WERI-Rb-1 (cell line): ENCODE measurements around the gene VSTM5.

Source experiments
- DNase-seq: peaks from one replicate; pipeline ENCODE4 v3.0.0-alpha.2; 2020
- H3K27ac ChIP-seq: fragments of 250-450 bp; sonication (Bioruptor Pico); 2 replicates; pipeline ENCODE4 v1.5.1; 2020; ENCODE audit warnings: mild to moderate bottlenecking, moderate library complexity
- H3K27me3 ChIP-seq: fragments of 250-450 bp; sonication (Bioruptor Pico); 2 replicates; pipeline ENCODE4 v1.5.1; 2021; ENCODE audit warnings: mild to moderate bottlenecking, low read depth, moderate library complexity; ENCODE audit not compliant: insufficient read depth, severe bottlenecking
- H3K36me3 ChIP-seq: fragments of 250-450 bp; sonication (Bioruptor Pico); 2 replicates; pipeline ENCODE4 v1.5.1; 2020; ENCODE audit warnings: mild to moderate bottlenecking, moderate library complexity
- H3K4me3 ChIP-seq: 2 replicates; pipeline ENCODE4 v1.5.1; 2011; ENCODE audit warnings: low read depth, mild to moderate bottlenecking, control low read depth, low read length
- H3K9me3 ChIP-seq: fragments of 250-450 bp; sonication (Bioruptor Pico); 2 replicates; pipeline ENCODE4 v1.5.1; 2021; ENCODE audit warnings: mild to moderate bottlenecking, moderate library complexity; ENCODE audit not compliant: severe bottlenecking
- TF ChIP-seq, protein P1 (sequence below): IDR thresholded peaks from 2 replicates; pipeline ENCODE4 v1.5.1; 2011; ENCODE audit warnings: low read depth, mild to moderate bottlenecking, control low read depth, inconsistent platforms, low read length

Gene VSTM5

GRCh38 chr11:93845181-93846092 lies 5.0 kb downstream of the VSTM5 start:
- TF ChIP-seq, protein P1, sequence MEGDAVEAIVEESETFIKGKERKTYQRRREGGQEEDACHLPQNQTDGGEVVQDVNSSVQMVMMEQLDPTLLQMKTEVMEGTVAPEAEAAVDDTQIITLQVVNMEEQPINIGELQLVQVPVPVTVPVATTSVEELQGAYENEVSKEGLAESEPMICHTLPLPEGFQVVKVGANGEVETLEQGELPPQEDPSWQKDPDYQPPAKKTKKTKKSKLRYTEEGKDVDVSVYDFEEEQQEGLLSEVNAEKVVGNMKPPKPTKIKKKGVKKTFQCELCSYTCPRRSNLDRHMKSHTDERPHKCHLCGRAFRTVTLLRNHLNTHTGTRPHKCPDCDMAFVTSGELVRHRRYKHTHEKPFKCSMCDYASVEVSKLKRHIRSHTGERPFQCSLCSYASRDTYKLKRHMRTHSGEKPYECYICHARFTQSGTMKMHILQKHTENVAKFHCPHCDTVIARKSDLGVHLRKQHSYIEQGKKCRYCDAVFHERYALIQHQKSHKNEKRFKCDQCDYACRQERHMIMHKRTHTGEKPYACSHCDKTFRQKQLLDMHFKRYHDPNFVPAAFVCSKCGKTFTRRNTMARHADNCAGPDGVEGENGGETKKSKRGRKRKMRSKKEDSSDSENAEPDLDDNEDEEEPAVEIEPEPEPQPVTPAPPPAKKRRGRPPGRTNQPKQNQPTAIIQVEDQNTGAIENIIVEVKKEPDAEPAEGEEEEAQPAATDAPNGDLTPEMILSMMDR = no peak

DNA sequence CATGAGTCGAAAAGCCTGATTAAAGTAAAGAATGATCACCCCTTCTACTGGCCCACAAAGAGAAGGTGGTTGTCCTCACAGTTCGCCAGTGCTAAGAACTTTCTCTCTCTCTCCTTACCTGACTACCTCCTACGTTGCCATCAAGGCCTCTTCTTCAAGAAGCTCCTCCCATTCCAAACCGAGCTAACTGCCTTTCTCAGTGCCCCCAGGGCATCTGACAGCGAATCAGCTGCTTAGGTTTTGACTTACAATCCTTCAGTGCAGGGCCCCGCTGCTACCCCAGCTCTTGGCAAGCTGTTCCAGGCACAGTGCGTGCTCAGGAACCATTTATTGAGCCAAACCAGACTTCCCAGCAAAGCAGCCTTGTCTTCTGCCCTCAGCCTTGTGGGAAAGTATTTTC lies 5.8 kb downstream of the VSTM5 start:
- TF ChIP-seq, protein P1 = no peak
- no peaks in the 10 kb centered on the region for H3K27me3 ChIP-seq
- H3K4me3 ChIP-seq = no peak overlapping the region
- H3K27ac ChIP-seq = no peak overlapping the region
- no peak for DNase-seq
- H3K36me3 ChIP-seq = no peaks in the 10 kb centered on the region
- no peaks in the 10 kb centered on the region for H3K9me3 ChIP-seq

More at GRCh38 chr11:93845181-93846092, 5.0 kb downstream of the VSTM5 start:
- H3K36me3 ChIP-seq = no peaks in the 10 kb centered on the region
- H3K9me3 ChIP-seq = no peaks in the 10 kb centered on the region
- no peaks in the 10 kb centered on the region for H3K27me3 ChIP-seq
- DNase-seq = no peak
- no peak overlapping the region for H3K27ac ChIP-seq
- no peak overlapping the region for H3K4me3 ChIP-seq

- H3K9me3 ChIP-seq = no peaks in the 10 kb centered on the region
- H3K4me3 ChIP-seq = no peak overlapping the region
- DNase-seq = no peak
- H3K27ac ChIP-seq = no peak overlapping the region
- H3K27me3 ChIP-seq = no peaks in the 10 kb centered on the region
- H3K36me3 ChIP-seq = no peaks in the 10 kb centered on the region
- TF ChIP-seq, protein P1 = no peak
Observed at GRCh38 chr11:93843906-93844305, 6.5 kb downstream of the VSTM5 start.

- no peak for DNase-seq
- H3K9me3 ChIP-seq = no peaks in the 10 kb centered on the region
- no peak overlapping the region for H3K27ac ChIP-seq
- H3K36me3 ChIP-seq = no peaks in the 10 kb centered on the region
- TF ChIP-seq, protein P1 = no peak
- H3K27me3 ChIP-seq = no peaks in the 10 kb centered on the region
- no peak overlapping the region for H3K4me3 ChIP-seq
Observed at GRCh38 chr11:93842461-93842860, 8.0 kb downstream of the VSTM5 start.

GRCh38 chr11:93842034-93842433 lies 8.4 kb downstream of the VSTM5 start:
- Histone ChIP-seq H3K4me3 (no peak overlapping the region), H3K27ac (no peak overlapping the region), H3K27me3 (no peaks in the 10 kb centered on the region), H3K9me3 (no peaks in the 10 kb centered on the region), H3K36me3 (no peaks in the 10 kb centered on the region)
- TF ChIP-seq, protein P1 = no peak
- no peak for DNase-seq
